Middle frontal gyrus (tissue), 1 donor: ENCODE measurements around the gene ARFGAP1.
"Not testable (repeated sequence)": the region's sequence is repeated elsewhere in the genome, so short reads cannot be mapped to it uniquely, and the experiment has no call there.

Experiments used
- DNase-seq: peaks from one replicate; pipeline ENCODE4 v3.0.0-alpha.2; 2015; ENCODE audit warnings: low spot score; ENCODE audit errors: extremely low spot score

Gene ARFGAP1

GRCh38 chr20:63330940-63331339 is 58.3 kb downstream of the ARFGAP1 start:
- no peak for DNase-seq

DNA sequence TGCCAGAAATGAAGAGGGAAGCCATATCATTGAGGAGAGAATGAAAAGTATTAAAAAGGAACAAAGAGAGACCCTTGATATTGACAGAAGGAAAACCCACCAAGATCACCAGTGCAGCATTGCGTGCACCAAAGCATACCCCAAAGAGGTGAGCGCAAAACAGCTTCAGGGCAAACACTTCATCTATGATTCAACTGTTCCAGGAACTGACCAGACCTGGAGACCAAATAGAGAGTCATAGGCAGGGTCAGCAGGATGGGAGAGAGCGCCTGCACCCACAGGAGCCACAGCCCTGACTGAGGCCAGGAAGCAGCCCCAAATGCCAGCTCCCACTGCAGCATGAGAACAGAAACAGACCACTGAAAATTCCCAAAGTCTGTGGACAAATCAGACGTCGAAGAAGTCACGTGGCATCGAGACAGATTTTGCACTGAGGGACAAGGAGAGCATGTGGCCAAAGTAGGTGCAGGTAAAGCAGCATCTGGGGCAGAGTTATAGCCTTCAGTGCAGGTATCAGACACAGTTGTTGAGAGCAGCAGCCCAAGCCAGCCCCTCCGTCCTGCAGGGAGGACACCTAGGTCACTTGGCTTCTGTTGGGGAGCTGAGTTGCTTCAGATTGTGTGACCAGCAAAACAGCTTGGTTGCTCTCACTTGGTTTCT is 59.3 kb downstream of the ARFGAP1 start:
- no peak for DNase-seq

GRCh38 chr20:63332488-63333240 is 60.1 kb downstream of the ARFGAP1 start:
- DNase-seq, result no peak

DNA sequence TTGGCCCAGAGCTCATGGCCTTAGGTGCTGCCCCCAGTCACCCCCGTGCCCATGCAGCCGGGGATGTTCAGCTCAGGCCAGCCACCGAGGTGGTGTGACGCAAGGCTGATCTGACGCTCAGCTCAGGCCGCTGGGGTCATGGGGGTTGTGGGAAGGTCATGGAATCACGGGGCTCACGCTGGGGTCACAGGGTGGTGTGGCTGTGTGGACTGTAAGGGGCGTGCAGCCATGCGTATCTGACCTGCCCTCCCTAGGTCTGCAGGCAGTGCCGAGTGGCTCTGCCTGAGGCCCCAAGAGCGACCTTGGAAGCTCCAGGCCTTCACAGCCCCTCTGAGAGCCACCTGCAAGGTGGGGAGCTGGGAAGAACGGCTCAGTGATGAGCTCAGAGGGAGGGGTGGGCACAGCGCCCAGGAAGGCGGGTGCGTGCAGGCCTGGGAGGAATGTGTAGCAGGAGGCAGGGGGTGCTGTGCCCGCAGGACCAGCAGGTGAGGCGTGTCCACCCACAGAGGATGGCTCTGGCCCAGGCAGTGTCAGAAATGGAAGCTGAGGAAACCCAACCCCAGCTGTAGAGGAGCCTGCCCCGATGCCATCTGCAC is 60.7 kb downstream of the ARFGAP1 start:
- no peak for DNase-seq

DNA sequence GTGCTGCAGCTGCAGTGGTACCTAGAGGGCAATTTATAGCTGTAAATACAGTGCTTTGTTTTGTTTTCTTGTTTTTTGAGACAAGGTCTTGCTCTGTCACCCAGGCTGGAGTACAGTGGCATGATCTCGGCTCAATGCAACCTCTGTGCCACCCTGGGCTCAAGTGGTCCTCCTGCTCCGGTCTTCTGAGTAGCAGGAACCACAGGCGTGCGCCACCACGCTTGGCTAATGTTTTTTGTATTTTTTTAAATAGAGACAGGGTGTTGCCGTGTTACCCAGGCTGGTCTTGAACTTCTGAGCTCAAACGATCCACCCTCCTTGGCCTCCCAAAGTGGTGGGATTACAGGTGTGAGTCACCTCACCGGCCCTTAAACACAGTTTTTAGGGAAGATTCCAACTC is 61.7 kb downstream of the ARFGAP1 start:
- DNase-seq, result no peak

DNA sequence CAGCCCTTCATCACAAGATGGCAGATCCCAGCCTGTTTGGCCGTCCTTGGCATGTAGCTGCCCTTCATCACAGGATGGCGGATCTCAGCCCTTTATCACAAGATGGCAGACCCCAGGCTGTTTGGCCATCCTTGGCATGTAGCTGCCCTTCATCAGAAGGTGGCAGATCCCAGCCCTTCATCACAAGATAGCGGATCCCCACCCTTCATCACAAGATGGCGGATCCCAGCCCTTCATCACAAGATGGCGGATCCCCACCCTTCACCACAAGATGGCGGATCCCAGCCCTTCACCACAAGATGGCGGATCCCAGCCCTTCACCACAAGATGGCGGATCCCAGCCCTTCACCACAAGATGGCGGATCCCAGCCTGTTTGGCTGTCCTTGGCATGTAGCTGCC is 62.4 kb downstream of the ARFGAP1 start:
- DNase-seq, result not testable (repeated sequence)

GRCh38 chr20:63335711-63336110 is 63.1 kb downstream of the ARFGAP1 start:
- DNase-seq, result no peak

- DNase-seq, result no peak
Measured at GRCh38 chr20:63336232-63336752, 63.7 kb downstream of the ARFGAP1 start.

DNA sequence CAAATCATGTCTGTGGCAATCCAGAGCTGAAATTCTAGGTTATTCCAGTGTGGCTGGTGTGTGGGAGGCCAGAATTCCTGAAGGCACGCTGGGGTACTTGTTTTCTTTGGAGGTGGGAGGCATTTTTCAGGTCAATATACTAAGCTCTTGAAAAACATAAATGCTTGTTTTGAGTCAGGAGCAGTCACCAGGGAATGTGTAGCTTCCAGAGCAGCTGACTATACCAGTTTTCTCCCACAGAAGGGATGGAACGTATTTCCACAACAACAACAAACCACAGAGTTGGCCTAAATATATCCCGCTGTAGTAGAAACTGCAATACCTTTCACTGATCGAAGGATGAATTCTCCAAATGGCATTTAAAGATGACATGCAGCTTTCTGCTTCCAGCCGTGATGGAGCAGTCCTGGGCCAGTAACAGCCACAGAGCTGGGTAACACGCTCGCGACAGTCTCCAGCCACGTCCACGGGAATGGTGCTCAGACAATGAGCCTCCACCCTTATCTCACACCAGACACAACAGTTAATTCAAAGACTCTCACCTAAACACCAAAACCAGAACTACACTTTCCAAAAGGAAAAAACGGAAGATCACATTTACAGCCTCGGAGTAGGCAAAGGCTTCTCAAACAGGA is 65.3 kb downstream of the ARFGAP1 start:
- no peak for DNase-seq
